Colon (tissue), 2 donors: ENCODE results near the gene OPA3.
"Not testable (repeated sequence)": the region's sequence is repeated elsewhere in the genome, so short reads cannot be mapped to it uniquely, and the experiment has no call there.

ENCODE experiments used
- FAIRE-seq: peaks from 2 replicates; lab custom pipeline; 2012; peaks lifted over from hg19 to GRCh38; lab: Jason Lieb, UNC
- donor health status: control.
- donor health status: control.

Gene OPA3

GRCh38 chr19:45522010-45522941 is 62.3 kb downstream of the OPA3 start:
- no peak for FAIRE-seq

DNA sequence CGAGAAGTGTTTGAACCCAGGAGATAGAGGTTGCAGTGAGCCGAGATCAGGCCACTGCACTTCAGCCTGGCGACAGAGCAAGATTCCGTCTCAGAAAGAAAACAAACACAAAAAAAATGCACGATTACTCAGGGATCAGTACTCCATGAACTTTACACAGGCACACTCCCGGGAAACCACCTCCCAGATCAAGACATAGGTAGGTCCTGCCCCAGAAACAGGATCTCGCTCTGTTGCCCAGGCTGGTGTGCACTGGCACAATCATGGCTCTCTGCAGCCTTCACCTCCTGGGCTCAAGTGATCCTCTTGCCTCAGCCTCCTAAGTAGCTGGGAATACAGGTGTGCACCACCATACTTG is 66.2 kb downstream of the OPA3 start:
- FAIRE-seq = no peak

DNA sequence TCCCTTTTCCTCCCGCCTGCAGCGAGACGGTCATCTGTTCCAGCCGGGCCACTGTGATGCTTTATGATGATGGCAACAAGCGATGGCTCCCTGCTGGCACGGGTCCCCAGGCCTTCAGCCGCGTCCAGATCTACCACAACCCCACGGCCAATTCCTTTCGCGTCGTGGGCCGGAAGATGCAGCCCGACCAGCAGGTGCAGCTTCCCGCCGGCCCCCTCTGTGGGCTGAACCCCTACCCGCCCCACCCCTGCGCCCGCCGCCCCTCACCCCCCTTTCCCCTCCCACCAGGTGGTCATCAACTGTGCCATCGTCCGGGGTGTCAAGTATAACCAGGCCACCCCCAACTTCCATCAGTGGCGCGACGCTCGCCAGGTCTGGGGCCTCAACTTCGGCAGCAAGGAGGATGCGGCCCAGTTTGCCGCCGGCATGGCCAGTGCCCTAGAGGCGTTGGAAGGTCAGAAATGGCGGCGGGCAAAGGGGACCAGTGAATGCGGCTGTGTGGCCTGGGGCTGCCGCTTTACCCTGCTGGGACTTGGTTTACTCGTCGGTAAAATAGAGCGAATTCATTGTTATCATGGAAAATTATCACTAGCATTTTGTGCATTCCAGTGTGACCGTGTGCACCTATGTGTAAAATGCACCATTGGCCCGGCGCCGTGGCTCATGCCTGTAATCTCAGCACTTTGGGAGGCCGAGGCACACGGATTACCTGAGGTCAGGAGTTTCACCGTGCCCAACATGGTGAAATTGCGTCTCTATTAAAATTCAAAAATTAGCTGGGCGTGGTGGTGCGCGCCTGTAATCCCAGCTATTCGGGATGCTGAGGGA is 66.7 kb downstream of the OPA3 start:
- no peak for FAIRE-seq

DNA sequence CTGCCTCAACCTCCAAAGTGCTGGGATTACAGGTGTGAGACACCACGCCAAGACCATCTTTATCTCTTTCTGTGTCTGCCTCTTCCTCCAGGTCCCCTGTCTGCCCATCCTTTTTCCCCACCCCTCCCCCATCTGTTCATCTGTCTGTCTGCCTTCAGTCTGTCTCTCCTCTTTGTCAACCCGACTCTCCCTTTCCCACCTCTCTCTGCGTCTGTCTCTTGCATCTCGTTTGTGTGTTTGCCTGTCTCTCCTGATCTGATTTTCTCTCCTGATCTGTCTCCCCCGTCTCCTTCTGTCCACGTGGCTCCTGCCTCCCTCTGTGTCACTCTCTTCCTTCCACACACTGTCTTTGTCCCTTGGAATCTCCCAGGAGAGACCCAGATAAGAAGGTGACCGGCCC is 67.4 kb downstream of the OPA3 start:
- no peak for FAIRE-seq

GRCh38 chr19:45515807-45516401 is 68.7 kb downstream of the OPA3 start:
- FAIRE-seq = no peak

- FAIRE-seq = no peak
These were observed 69.4 kb downstream of the OPA3 start for GRCh38 chr19:45515081-45515624.

DNA sequence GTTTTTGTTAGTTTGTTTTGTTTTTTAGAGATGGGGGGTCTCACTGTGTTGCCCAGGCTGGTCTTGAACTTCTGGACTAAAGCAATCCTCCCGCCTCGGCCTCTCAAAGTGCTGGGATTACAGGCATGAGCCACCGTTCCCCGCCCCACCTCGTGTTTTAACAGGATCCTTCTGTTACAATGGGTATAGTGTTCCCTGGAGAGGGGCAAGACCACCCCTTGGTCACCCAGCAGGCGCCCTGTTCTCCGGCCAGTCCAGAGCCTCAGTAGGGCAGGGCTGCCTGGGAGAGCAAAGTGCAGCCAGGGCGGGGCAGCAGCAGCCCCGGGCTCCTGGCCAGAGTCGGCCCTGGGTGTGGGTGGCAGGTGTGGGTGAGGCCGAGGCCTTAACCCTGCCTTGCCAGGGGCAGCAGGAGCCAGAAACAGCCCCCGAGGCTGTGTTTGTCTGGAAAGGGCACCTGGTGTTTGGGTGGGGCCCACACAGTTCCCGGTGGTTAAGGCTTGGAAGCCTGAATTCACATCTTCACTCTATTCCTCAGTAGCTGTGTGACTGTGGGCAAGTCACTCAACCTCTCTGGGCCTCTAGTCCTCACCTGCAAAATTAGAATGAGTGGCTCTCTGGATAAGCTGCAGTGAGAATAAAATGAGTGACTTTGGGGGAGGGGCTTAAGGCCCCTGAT is 70.1 kb downstream of the OPA3 start:
- FAIRE-seq = no peak

DNA sequence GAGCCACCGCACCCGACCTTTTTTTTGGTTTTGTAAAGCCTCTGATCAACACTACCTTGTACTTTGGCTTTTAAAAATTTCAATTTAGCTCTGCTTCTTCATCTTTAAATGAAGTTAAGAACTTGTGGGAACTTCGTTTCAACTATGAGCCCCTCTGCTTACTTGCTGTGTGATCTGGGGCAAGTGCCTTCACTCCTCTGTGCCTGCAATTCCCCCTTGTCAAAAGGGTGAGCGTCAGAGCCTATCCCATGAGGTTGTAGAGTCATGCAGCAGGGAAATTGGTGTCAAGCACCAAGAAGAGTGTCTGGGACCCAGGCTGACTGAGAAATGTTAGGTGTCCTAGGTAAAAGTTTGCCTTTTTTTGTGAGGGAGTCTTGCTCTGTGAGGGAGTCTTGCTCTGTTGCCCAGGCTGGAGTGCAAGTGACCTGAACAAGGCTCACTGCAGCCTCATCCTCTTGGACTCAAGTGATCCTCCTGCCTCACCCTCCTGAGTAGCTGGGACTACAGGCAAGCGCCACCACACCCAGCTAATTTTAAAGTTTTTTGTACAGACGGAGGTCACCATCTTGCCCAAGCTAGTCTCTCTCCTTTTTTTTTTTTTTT is 71.6 kb downstream of the OPA3 start:
- FAIRE-seq = no peak

DNA sequence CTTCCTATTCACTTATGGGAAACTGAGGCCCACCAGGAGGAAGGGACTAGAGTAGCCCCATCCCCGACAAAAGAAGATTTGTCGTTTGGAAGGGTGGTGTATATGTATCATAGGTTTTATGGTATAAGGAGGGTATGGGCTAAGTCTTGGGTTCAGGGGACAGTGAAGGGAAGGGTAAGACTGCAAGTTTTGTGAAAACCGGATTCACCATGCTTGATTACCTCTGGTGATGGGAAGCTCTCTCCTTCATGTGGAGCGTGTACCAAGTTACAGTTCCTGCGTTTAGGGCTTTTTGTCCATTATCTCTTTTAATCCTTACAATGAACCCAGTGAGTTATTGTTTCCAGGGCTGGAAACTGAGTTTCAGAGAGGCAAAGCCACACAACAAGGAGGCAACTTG is 73.5 kb downstream of the OPA3 start:
- FAIRE-seq = no peak

DNA sequence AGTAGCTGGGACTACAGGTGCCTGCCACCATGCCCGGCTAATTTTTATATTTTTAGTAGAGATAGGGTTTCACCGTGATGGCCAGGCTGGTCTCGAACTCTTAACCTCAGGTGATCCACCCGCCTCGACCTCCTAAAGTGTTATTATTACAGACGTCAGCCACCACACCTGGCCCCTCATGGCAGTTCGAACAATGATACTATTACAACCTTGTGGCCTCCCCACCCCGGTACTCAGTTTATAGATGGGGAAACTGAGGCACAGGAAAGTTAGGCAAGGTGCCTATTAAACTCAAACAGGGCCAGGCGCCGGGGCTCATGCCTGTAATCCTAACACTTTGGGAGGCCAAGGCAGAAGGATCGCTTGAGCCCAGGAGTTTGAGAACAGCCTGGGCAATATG is 74.2 kb downstream of the OPA3 start:
- FAIRE-seq = not testable (repeated sequence)

GRCh38 chr19:45509692-45510015 is 74.9 kb downstream of the OPA3 start:
- no peak for FAIRE-seq

GRCh38 chr19:45508861-45509691 is 75.5 kb downstream of the OPA3 start:
- no peak for FAIRE-seq

DNA sequence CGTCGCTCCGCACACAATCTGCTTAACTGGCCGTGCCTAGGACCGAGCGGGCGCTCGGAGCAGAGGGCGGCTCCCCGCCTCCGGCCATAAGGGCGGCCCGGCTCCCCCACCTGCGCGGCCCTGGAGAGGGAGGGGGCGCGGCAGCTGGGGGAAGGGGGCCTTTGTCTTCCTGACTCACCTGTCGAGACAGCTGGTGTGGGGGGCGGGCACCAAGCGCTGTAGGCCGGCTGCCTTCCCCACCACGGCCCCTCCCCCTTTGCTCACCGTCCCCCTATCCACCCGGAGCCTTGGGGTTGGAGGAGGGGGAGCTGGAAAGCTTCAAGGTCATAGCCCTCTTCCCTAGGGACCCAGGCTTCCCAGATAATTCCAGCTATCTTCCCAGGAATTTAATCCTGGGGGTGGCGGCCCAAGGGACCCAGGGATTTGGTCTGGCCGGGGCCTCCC is 76.2 kb downstream of the OPA3 start:
- no peak for FAIRE-seq

DNA sequence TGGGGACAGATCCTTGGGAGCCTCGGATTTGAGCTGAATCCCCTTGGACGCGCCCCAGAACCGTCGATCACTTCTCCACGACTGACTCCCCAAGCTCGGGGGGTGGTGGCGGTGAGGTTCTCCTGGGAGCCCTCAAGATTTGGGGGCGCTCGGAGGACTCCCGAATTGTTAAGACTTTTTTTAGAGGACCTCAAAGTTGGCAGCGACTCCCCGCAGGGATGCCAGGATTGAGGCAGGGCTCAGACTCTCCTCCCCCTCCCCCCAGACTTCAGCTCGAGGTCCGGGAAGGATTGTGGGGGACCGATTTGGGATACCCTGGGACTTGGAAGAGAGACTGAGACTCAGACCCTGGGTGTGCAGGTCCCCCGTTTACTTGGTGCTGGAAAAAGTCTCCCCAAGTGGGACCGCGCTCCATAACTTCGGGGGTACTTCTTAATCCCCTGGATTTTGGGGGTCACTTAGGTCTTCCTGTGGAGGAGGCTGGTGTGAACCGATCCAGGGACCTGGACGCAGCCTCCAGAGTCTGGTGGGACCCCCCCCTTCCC is 76.7 kb downstream of the OPA3 start:
- FAIRE-seq = no peak

GRCh38 chr19:45506989-45507871 is 77.4 kb downstream of the OPA3 start, which contains the start of gene VASP:
TSS of gene VASP (plus strand) at chr19:45507479. CDS start at chr19:45507772, 293 bp downstream.
- FAIRE-seq = no peak

DNA sequence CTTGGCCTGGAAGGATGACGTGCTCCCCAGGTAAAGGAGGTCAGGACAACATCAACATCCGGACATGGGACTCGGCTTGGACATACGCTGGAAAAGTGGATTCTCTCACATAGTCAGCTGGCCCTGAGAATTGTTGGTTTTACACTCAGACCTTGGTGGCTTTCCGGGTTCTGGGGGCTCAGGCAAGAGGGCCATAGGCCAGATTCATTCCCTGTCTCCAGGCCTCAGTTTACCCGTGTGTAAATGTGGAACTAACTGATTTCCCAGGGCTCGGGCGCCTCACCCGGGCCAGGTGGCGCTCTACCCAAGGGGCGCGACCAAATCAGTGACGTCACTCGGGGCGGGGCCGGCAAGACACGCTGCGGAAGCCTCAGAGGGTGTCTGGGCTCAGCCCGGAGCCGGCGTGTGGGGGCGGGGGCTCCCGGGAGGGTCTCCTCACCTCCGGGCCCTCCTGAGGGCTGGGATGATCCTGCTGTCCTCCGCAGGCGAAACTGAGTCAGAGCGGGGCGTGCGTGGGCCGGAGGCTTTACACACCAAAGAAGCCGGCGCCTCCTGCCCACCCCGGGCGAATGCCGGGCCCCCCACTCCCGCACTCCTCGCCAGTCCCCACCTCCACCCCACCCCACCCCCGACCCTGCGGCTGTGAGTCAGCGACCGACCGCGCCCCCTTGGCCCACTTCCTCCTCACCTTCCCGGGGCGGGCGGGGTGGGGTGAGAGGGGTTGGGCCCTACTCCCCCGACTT is 78.2 kb downstream of the OPA3 start:
- FAIRE-seq = no peak

DNA sequence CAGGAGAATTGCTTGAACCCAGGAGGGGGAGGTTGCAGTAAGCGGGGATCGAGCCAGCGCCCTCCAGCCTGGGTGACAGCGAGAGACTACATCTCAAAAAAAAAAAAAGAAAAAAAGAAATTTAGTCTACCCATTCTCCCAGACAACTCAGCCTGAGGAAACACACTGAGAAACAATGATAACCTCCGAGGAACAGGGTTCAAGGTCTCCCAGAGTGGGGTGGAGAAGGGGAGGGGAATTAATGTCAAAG is 78.7 kb downstream of the OPA3 start:
- FAIRE-seq = no peak

DNA sequence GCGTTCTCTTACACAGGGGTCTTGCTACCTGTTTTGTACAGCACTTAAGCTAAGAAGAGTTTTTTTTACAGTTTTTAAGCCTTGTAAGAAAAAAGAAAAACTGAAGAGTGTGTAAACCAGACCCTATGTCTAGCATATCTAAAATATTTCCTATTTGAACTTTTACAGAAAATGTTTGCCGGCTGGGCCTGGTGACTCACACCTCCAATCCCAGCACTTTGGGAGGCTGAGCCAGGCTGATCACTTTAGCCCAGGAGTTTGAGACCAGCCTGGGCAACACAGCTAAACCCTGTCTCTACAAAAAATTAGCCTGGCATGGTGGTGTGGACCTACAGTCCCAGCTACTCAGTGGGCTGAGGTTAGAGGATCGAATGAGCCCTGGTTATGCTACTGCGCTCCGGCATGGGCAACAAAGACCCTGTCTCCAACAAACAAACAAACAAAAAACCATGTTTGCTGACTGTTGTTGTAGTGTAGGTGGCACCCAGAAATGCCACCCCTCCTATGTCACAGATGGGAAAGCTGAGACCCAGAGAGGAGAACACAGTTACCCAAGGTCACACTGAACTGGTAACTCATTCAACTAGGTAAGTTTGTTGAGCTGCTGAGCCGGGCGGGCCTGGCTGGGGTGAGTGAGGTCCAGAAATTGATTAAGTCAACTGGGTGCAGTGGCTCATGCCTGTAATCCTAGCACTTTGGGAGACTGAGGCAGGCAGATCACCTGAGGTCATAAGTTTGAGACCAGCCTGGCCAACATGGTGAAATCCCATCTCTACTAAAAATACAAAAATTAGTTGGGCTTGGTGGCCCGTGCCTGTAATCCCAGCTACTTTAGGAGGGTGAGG is 79.2 kb downstream of the OPA3 start:
- no peak for FAIRE-seq
